K562 (cell line): ENCODE results near the gene PATL2. TPM values are rescaled to one million over a fixed set of nuclear protein-coding genes. Genes with fewer than 3 reads are reported as not detected.

ENCODE experiments used
- MAZ ChIP-seq, 2 experiments: fragments of 450-650 bp in 1 of 2; sonication (generic) in 1 of 2; formaldehyde crosslinking; IDR thresholded peaks in 1 of 2; conservative IDR thresholded peaks in 1 of 2; 2 replicates each; pipeline versions ENCODE4 v1.4.0 to v1.5.0; 2020; ENCODE audit warnings: mild to moderate bottlenecking in 1 of 2, missing genetic modification reagents in 1 of 2
- MGA ChIP-seq: fragments of 450-650 bp; IDR thresholded peaks from 2 replicates; pipeline ENCODE4 v1.6.1; 2016; ENCODE audit warnings: mild to moderate bottlenecking, moderate library complexity
- REST ChIP-seq, 2 experiments: fragments of 450-650 bp; formaldehyde crosslinking in 1 of 2; IDR thresholded peaks; 2 replicates each; pipeline versions ENCODE4 v1.4.0 to v1.6.1; 2014 to 2020; ENCODE audit warnings: mild to moderate bottlenecking in 2 of 2, borderline replicate concordance in 1 of 2, low read depth in 1 of 2
- SAP30 ChIP-seq: fragments of 200-600 bp; sonication (generic); IDR thresholded peaks from 2 replicates; pipeline ENCODE4 v1.6.1; 2012; ENCODE audit warnings: borderline replicate concordance, low read depth, mild to moderate bottlenecking, moderate library complexity, low read length, control low read depth, inconsistent platforms; ENCODE audit not compliant: insufficient read depth, poor library complexity, severe bottlenecking
- polyA plus RNA-seq, 8 experiments: library from polyadenylated mRNA; depleted of rRNA in 4 of 8; stranded (reverse) in 5 of 8; unstranded in 3 of 8; fragments of >200 nt; fragmentation: Nextera tagmentation in 2 of 8; fragmentation: Illumina TruSeq in 1 of 8; extraction: Ambion mirVana in 2 of 8; extraction: Trizol in 1 of 8; gene quantifications; 2 replicates each; pipeline versions ENCODE4 v1.2.1 to v1.2.3, GENCODE V29; 2011 to 2014; ENCODE audit warnings: inconsistent platforms in 1 of 8, missing spikeins in 1 of 8
- total RNA-seq, 7 experiments: library from RNA; depleted of rRNA in 6 of 7; stranded (reverse); fragments of >200 nt in 6 of 7; fragmentation: Illumina TruSeq in 2 of 7; extraction: Trizol in 2 of 7; gene quantifications; 2 replicates each; pipeline versions ENCODE4 v1.2.1 to v1.2.3, GENCODE V29; 2011 to 2021; ENCODE audit warnings: low replicate concordance in 1 of 7

PATL2 gene
- total and polyA plus RNA-seq, 9 of the 15 experiments (the other 6 are each of a cell fraction or from before 2014, with no cell fraction given) = 0.42 to 1.1 (median 0.86) TPM

- TF ChIP-seq MGA (no peak), MAZ (CRISPR knock-in tag; conservative IDR thresholded peaks at IDR 0.05 in 1 of 2, IDR thresholded peaks at IDR 0.05 in 1 of 2) (0 out of 4 replicates have a peak, but pooled peaks of 1 of the 2 experiments have one; percentile 6), SAP30 (peak; percentile 90), REST (IDR thresholded peaks at IDR 0.05; ENCODE audit: borderline replicate concordance) (no peak; the same call in 1 of the 2 replicates), REST (CRISPR knock-in tag; IDR thresholded peaks at IDR 0.05; ENCODE audit: low read depth) (peak; percentile 59; the same call in 1 of the 2 replicates)
Measured at GRCh38 chr15:44662478-44663409, 48.4 kb downstream of the PATL2 start (continued).
